B cell (primary cell): ENCODE results near the gene ATXN3.

Source experiments
- CTCF ChIP-seq: fragments of 200-600 bp; IDR thresholded peaks from one replicate; pipeline ENCODE4 v1.8.0; 2022; ENCODE audit warnings: antibody characterized with exemption, mild to moderate bottlenecking
- EZH2 ChIP-seq: IDR thresholded peaks from 2 replicates; pipeline ENCODE4 v1.6.1; 2012; ENCODE audit warnings: borderline replicate concordance, low read depth, mild to moderate bottlenecking, moderate library complexity, low read length; ENCODE audit not compliant: insufficient read depth, poor library complexity, severe bottlenecking

- no peak for TF ChIP-seq EZH2
- TF ChIP-seq CTCF, result no peak
These were observed 95.7 kb downstream of the ATXN3 start for GRCh38 chr14:92010644-92011043.
